ENCODE measurements around the gene KDF1. TPM values are rescaled to one million over a fixed set of nuclear protein-coding genes. Genes with fewer than 3 reads are reported as not detected.
A peak's percentile ranks its signal among the peaks of the same experiment; 100 is the strongest.

The KDF1 gene
- total and polyA plus RNA-seq, 2 donors (not counting 1 experiment from before 2014, with no cell fraction given): not detected

DNA sequence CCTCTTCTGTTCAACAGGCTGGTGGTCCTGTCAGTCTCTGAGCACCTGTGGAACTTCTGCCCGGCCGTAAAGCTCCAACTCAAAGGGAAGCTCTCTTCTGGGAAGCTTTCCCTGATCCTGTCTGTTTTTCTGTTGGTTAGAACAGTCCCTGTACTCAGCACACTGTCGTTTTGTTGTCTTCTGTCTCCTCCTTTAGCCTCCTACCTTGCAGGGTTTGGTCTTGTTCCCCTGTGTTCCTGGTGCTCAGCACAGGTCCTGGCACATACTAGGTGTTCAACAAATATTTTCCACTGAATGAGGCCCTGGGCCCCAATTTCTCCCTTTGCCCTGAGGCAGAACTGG, 328 bp upstream of the KDF1 start:
- H3K4me2 ChIP-seq (ENCODE audit: extremely low read depth, insufficient read depth, low read length): no peak overlapping the region
- H3K36me3 ChIP-seq (ENCODE audit: control insufficient read depth, insufficient read depth, low read length): no peaks in the 10 kb centered on the region
- H2AFZ ChIP-seq (ENCODE audit: low read length): no peak overlapping the region
- no peak for TF ChIP-seq EZH2 (IDR thresholded peaks at IDR 0.05; ENCODE audit: low read length, missing control alignments)
- TF ChIP-seq, protein P1, sequence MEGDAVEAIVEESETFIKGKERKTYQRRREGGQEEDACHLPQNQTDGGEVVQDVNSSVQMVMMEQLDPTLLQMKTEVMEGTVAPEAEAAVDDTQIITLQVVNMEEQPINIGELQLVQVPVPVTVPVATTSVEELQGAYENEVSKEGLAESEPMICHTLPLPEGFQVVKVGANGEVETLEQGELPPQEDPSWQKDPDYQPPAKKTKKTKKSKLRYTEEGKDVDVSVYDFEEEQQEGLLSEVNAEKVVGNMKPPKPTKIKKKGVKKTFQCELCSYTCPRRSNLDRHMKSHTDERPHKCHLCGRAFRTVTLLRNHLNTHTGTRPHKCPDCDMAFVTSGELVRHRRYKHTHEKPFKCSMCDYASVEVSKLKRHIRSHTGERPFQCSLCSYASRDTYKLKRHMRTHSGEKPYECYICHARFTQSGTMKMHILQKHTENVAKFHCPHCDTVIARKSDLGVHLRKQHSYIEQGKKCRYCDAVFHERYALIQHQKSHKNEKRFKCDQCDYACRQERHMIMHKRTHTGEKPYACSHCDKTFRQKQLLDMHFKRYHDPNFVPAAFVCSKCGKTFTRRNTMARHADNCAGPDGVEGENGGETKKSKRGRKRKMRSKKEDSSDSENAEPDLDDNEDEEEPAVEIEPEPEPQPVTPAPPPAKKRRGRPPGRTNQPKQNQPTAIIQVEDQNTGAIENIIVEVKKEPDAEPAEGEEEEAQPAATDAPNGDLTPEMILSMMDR (conservative IDR thresholded peaks at IDR 0.05 in 1 of 2, IDR thresholded peaks at IDR 0.05 in 1 of 2; ENCODE audit: low read depth in 1 of 2, low read length in 2 of 2): no peak
- H3K9me3 ChIP-seq (ENCODE audit: control insufficient read depth, insufficient read depth, low read depth, low read length): no peaks in the 10 kb centered on the region
- DNase-seq (ENCODE audit: low read depth in 2 of 2): no peak
- H3K4me1 ChIP-seq (ENCODE audit: control insufficient read depth, extremely low read depth, insufficient read depth, low read length): peaks cover 7% of the 10 kb centered on the region
- no peak overlapping the region for H3K27ac ChIP-seq (ENCODE audit: insufficient read depth, low read length)
- no peaks in the 10 kb centered on the region for H4K20me1 ChIP-seq (ENCODE audit: control insufficient read depth, extremely low read depth, insufficient read depth, low read length)
- H3K9ac ChIP-seq (ENCODE audit: insufficient read depth, low read length): no peak overlapping the region
- H3K4me3 ChIP-seq (replicated peaks in 1 of 4; ENCODE audit: control extremely low read depth in 1 of 4, insufficient read depth in 1 of 4, low read depth in 3 of 4, low read length in 4 of 4): peak overlapping the region in 1 of 4 experiments; percentile 14
- peaks cover 23% of the 10 kb centered on the region for H3K27me3 ChIP-seq (ENCODE audit: control insufficient read depth, insufficient read depth, low read length)
- H3K79me2 ChIP-seq (ENCODE audit: control insufficient read depth, insufficient read depth, low read length): no peaks in the 10 kb centered on the region

- no peak overlapping the region for H2AFZ ChIP-seq (ENCODE audit: low read length)
- peaks cover 7% of the 10 kb centered on the region for H3K4me1 ChIP-seq (ENCODE audit: control insufficient read depth, extremely low read depth, insufficient read depth, low read length)
- DNase-seq (ENCODE audit: low read depth in 2 of 2): no peak
- H3K9ac ChIP-seq (ENCODE audit: insufficient read depth, low read length): no peak overlapping the region
- no peaks in the 10 kb centered on the region for H4K20me1 ChIP-seq (ENCODE audit: control insufficient read depth, extremely low read depth, insufficient read depth, low read length)
- no peak overlapping the region for H3K4me2 ChIP-seq (ENCODE audit: extremely low read depth, insufficient read depth, low read length)
- H3K27me3 ChIP-seq (ENCODE audit: control insufficient read depth, insufficient read depth, low read length): peaks cover 23% of the 10 kb centered on the region
- H3K4me3 ChIP-seq (replicated peaks in 1 of 4; ENCODE audit: control extremely low read depth in 1 of 4, insufficient read depth in 1 of 4, low read depth in 3 of 4, low read length in 4 of 4): peak overlapping the region in 1 of 4 experiments; percentile 28
- no peak overlapping the region for H3K27ac ChIP-seq (ENCODE audit: insufficient read depth, low read length)
- H3K79me2 ChIP-seq (ENCODE audit: control insufficient read depth, insufficient read depth, low read length): no peaks in the 10 kb centered on the region
- H3K36me3 ChIP-seq (ENCODE audit: control insufficient read depth, insufficient read depth, low read length): no peaks in the 10 kb centered on the region
- no peaks in the 10 kb centered on the region for H3K9me3 ChIP-seq (ENCODE audit: control insufficient read depth, insufficient read depth, low read depth, low read length)
- TF ChIP-seq, protein P1 (conservative IDR thresholded peaks at IDR 0.05 in 1 of 2, IDR thresholded peaks at IDR 0.05 in 1 of 2; ENCODE audit: low read depth in 1 of 2, low read length in 2 of 2): no peak
- no peak for TF ChIP-seq EZH2 (IDR thresholded peaks at IDR 0.05; ENCODE audit: low read length, missing control alignments)
Measured at GRCh38 chr1:26959270-26959669, 998 bp downstream of the KDF1 start.

GRCh38 chr1:26957306-26957705, 3.0 kb downstream of the KDF1 start:
- Histone ChIP-seq H3K4me1 (ENCODE audit: control insufficient read depth, extremely low read depth, insufficient read depth, low read length) (peaks cover 6% of the 10 kb centered on the region), H3K79me2 (ENCODE audit: control insufficient read depth, insufficient read depth, low read length) (no peaks in the 10 kb centered on the region)
- TF ChIP-seq EZH2 (IDR thresholded peaks at IDR 0.05; ENCODE audit: low read length, missing control alignments): no peak
- TF ChIP-seq, protein P1 (conservative IDR thresholded peaks at IDR 0.05 in 1 of 2, IDR thresholded peaks at IDR 0.05 in 1 of 2; ENCODE audit: low read depth in 1 of 2, low read length in 2 of 2): no peak

More at GRCh38 chr1:26957306-26957705, 3.0 kb downstream of the KDF1 start:
- Histone ChIP-seq H3K4me2 (ENCODE audit: extremely low read depth, insufficient read depth, low read length) (no peak overlapping the region), H3K4me3 (replicated peaks in 1 of 4; ENCODE audit: control extremely low read depth in 1 of 4, insufficient read depth in 1 of 4, low read depth in 3 of 4, low read length in 4 of 4) (no peak overlapping the region), H3K9ac (ENCODE audit: insufficient read depth, low read length) (no peak overlapping the region), H3K27ac (ENCODE audit: insufficient read depth, low read length) (no peak overlapping the region), H3K36me3 (ENCODE audit: control insufficient read depth, insufficient read depth, low read length) (no peaks in the 10 kb centered on the region), H2AFZ (ENCODE audit: low read length) (no peak overlapping the region), H4K20me1 (ENCODE audit: control insufficient read depth, extremely low read depth, insufficient read depth, low read length) (no peaks in the 10 kb centered on the region), H3K9me3 (ENCODE audit: control insufficient read depth, insufficient read depth, low read depth, low read length) (no peaks in the 10 kb centered on the region), H3K27me3 (ENCODE audit: control insufficient read depth, insufficient read depth, low read length) (peaks cover 23% of the 10 kb centered on the region)
- DNase-seq (ENCODE audit: low read depth in 2 of 2): no peak

All from fibroblast of lung (primary cell).